Measurements from ENCODE around the gene PTPMT1.

- TF ChIP-seq YY1 (IDR thresholded peaks at IDR 0.05; ENCODE audit: insufficient read depth, insufficient read length) (no peak), ZNF274 (IDR thresholded peaks at IDR 0.05; ENCODE audit: low read depth, low read length) (no peak)
These were observed 13.3 kb upstream of the PTPMT1 start for GRCh38 chr11:47552056-47552565.
